Measurements from ENCODE around the gene EMC9.

EMC9 gene

DNA sequence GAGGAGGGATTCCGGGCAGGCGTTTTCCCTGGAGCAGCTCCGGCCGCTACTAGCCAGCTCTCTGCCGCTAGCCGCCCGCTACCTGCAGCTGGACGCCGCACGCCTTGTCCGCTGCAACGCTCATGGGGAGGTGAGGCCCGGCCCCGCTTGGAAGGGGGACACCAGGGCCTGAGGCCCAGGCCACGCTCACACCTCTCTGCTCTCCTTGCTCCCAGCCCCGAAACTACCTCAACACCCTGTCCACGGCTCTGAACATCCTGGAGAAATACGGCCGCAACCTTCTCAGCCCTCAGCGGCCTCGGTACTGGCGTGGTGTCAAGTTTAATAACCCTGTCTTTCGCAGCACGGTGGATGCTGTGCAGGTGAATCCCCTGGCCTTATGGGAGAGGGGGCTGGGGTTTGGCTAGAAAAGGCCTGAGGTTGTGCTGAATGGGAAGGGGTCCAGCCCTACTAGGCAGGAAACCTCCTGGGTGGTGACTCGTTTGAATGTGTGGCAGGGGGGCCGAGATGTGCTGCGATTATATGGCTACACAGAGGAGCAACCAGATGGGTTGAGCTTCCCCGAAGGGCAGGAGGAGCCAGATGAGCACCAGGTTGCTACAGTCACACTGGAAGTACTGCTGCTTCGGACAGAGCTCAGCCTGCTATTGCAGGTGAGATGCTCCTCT is 6.5 kb upstream of the EMC9 start:
- no peak for DNase-seq

DNA sequence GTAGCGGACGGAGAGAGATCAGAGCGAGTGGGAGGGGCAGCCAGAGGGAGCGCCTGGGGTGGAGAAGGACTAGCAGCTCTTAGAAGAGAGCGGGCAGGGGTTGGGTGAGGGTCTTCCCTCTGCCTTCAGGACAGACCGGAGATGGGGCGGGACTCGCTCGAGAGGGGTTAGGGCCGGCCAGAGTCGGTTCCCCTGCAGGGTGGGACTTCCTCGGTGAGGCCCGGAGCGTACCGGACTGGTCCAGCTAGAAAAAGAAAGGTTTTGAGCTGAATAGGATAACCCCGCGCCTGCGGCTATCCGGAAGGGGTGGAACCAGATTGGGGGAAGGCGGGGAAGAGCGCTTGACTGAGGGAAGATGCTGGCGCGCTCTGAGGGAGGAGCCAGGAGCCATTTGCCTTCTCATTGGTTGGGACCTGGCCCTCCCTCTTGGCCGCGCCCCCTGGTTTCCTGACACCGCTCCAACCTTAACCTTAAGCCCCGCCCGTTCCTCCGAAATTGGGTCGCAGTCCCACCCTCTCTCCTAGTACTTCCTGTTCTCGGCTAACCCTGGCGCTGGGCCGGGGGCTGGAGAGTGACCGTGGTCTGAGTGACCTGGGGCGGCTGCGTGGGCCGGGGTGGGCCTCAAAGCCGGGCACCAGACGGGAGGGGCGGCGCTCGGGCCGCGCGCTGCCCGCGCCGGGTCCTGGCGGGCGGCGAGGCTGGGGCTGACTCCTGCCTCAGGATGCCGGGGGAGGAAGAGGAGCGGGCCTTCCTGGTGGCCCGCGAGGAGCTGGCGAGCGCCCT is 5.8 kb upstream of the EMC9 start, which contains the start of gene RNF31:
Gene RNF31 (plus strand): TSS at position 521 of the 783 bp plus-strand sequence. CDS start 201 bp downstream, at position 722.
- peak; percentile 97 for DNase-seq

DNA sequence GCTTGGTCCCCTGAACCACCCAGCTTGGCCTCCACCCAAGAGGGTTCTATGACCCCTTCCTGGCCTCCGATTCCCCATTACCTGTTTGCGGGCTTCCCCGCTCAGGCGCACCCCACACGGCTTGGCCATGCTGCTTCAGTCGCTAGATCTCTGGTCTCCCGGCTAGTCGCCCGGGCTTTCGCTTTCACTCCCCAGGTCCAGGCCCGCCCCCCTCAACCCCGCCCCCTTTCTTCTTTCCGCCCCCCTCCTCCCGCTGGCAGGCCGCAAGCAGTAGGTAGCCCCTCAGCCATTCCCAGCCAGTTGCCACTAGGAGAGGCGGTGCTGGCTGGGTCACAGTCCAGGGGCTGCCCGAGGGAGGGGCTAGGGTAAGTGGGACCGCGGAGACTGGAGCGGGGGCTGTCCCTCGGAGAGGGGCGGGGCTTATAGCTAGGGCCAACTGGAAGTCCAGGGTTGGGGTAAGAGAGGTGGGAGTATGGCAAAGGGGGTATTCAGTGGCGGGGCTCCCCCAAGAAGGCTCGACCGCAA is 5.1 kb upstream of the EMC9 start, which contains the start of gene PSME2:
Gene PSME2 (minus strand): TSS at position 158 of the 525 bp plus-strand sequence. CDS start 29 bp downstream, at position 129.
- peak; percentile 92 for DNase-seq

DNA sequence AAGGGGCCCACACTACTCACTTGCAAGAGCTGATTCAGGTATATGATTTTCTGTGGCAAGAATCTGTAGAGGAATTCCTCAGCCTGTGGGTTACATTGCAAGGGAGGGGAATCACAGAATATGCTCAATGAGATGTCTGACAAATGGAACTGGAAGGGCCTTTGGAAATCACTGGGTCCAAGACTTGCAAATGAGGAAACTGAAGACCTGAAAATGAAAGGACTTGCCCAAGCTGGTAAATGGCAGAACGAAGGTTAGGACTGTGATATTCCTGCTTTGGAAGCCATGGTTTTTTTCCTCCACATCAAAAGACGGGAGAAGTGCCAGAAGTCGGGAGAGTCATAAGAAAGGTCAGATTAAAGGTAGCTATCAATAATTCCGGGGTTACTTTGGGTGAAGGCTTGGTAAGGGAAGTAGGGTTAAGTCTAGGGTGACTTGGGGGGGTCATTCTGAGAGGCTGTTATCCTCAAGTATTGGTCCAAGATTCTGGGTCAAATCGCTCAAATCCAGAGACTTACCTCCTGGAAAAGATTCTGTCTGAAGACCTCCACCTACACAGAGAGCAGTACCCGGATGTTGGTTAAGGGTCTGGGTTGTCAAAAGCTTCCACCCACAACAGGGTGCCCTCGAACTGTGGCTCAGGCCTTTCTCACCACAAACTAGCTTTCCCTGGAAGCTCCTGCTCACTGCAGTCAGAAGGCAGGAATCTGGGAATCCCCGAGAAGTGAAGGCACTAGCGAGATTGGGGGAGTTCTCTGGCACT is 4.5 kb upstream of the EMC9 start:
- no peak for DNase-seq

DNA sequence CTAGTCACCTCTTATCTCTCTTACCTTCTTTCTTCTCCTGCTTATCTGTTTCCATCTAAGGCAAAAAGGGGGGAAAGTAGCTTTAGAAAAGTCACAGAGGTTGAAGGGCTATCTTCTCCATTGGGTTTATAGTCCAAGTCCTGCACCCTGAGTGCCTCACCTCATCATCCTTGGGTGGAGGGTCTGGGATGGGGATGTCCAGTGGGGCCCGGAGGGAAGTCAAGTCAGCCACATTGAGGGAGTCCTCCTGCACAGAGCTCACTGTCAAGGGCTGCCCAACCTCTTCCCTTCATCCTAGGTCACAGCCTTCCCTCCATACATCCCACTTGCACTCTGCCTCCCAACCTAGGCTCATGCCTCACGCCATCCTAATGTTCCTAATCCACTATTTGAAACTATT is 3.8 kb upstream of the EMC9 start:
- no peak for DNase-seq

DNA sequence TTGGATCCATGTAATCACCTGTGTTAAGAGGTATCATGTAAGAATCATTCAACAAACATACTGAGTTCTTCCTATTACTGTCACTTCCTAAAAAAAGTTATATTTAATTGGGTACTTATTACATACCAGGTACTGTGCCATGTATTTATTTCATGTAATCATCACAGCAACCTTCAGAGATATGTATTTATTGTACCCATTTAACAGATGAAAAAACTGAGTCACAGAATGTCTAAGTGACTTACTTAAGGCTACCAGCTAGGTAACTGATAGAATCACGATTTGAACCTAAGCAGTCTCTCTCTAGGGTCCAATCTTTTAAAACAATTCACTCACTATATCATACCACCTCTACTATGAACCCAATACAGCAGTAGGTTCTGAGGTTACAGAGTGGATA is 3.1 kb upstream of the EMC9 start:
- no peak for DNase-seq

DNA sequence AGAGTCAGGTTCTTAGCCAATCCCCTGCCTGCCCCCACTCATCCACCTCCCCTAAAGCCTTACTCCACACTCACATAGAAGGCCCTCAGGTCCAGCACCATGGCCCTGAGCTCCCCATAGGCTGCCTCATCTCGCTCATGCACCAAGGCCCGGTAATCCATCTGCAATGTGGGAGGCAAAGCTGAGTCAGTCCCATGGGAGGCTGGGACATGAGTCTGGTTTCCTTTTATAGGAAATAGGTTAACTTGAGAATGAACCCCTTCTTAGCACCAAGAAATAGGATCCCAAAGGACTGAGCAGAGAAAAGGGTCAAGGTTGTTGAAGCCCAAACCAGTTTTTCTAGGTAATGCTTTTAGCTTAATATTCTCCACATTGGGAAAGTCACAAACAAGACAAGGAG is 2.1 kb upstream of the EMC9 start:
- DNase-seq, result no peak

DNA sequence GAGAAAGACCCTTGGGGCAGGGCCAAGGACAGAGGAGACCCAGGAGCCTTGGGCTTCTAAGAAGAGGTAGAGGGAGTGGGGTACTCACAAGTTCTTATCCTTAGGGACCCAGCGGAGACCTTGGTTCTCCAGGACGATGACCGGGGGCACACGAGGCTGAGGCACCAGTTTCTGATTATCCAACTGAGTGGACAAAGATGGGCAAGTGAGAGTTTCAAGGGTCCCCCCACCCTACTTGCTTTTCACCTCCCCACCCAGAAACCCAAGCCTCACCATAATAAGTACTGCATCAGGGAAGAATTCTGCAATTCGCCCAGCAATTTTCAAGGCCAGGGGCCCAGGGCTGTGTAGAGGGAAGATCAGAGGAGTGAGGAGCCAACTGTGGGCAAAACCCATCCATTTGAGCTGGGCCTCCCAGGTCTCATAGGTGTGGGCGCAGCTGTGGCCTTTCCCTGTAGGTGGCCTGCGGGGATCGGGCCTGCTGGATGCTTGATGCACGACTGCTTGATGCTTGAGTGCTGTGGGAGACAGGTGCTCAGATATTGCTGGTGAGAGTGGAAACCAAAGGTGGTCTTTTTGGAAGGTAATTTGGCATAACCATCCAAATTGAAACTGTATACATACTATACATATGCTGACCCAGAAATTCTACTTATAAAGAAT is 2.0 kb downstream of the EMC9 start:
- peak; percentile 36 for DNase-seq

DNA sequence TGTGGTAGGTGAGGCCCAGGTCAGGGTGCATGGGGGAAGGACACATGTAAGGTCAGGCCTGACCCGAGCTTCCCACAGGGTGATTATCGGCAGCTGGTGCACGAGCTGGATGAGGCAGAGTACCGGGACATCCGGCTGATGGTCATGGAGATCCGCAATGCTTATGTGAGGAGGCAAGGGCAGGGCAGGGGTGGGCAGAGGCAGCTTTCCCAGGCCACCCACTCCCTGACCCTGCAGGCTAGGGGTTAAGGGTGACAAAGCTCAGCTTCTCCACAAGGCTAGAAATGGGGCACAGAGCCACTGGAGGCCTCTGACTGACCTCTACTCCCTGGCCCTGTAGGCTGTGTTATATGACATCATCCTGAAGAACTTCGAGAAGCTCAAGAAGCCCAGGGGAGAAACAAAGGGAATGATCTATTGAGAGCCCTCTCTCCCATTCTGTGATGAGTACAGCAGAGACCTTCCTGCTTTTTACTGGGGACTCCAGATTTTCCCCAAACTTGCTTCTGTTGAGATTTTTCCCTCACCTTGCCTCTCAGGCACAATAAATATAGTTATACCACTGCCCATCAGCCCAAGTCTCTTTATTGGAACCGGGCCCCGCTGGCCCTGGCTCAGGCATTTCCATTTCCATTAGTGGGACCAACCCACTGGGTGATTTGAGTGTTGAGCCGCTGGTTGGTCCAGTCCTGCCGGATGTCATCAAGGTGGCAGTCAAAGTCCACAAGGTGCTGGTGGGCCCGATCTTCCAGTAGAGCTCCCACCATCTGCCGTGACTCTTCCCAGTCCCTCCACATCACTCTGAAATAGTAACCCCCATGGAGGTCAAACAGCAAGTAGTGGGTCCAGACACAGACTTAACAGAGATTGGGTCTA is 2.8 kb downstream of the EMC9 start:
- DNase-seq, result no peak

DNA sequence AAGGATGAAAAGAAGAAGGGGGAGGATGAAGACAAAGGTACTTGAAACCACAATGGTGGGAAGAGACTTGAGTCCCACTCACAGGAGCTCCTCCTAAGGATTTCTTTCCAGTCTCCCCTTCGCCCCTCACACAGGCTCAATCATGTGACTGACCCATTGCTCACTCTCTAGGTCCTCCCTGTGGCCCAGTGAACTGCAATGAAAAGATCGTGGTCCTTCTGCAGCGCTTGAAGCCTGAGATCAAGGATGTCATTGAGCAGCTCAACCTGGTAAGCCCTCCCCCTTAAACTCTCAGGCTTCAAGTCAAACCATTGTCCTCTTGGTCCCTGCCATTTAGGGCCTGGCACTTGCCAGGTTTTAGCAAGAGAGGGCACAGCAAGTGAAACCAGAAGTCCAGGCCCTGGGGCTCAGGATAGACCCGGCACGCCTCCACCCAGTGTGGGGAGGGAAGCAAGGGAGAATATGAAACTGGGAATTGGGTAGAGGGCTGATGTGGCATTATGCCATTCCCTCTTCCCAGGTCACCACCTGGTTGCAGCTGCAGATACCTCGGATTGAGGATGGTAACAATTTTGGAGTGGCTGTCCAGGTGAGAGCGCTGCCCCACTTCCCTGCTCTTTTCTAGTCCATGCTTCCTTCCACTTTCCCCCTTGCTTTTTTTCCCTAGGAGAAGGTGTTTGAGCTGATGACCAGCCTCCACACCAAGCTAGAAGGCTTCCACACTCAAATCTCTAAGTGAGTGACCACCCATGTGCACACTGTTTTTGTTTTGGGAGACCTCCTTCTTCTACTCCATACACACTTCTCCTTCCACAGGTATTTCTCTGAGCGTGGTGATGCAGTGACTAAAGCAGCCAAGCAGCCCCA is 3.6 kb downstream of the EMC9 start:
- DNase-seq, result no peak

DNA sequence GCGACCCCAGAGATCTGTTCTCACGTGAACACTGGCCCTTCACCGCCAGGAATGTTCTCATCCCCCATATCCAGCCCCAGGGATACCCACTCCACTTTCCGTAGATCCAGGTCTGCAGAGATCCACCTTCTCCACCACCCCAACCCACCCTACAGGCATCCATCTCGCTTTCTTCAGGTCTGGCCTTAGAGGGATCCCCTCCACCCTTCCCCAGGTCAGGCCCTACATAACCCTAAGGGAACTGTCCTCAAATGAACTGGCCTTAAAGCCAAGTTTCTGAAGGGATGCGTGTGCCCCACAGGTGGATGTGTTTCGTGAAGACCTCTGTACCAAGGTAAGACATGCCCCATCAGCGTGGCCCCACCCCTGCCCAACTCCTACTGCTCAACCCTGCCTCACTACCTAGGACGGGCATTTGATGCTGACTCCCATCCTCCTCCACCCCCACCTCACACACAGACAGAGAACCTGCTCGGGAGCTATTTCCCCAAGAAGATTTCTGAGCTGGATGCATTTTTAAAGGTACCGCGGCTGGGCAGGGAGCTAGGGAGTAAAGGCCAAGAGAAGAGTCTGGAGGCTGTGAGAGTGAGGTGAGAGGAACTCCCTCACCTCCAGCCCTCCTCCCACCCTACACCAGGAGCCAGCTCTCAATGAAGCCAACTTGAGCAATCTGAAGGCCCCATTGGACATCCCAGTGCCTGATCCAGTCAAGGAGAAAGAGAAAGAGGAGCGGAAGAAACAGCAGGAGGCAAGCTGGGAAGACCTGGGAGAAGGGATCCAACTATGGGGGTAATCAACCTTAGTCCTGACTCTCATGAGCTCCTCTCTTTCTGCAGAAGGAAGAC is 4.5 kb downstream of the EMC9 start:
- DNase-seq, result no peak

DNA sequence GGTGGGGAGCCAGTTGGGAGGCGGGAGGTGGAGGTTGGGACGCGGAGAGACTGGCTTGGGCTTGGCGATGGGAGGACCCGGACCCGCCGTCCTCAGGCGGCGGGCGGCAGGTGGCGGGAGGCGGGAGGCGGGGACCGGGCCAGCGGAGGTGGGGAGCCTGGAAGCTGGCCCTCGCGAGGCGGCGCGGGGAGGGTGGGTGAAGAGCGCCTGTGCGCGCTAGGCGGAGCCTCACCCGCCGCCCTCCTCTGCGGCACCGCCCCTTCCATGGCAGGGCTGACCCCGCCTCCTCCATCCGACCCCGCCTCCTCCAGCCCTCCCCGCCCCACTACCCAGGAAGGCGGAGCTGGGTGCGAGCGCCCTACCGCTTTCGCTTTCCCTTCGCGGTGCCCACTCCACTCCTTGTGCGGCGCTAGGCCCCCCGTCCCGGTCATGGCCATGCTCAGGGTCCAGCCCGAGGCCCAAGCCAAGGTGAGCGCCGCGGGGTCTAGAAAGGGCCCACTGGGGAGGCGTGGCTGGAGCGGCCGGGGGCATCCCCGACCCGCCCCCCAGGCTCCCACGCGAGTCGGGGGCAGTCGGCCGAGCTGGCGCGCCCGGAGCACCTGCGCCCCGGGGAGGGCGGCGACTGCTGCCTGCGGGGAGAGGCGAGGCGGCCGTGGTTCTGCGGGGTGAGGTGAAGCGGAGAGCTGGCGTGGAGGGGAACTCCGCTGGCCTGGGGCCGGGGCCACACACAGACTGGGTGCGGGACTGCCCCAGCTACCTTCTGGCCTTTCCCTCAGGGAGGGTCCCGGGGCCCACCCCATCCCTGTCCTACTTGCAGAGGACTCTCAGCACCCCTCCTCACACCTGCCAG is 5.3 kb downstream of the EMC9 start, which contains the start of gene PSME1:
Gene PSME1 (plus strand): TSS at position 361 of the 850 bp plus-strand sequence. CDS start 69 bp downstream, at position 430.
- peak; percentile 96 for DNase-seq

DNA sequence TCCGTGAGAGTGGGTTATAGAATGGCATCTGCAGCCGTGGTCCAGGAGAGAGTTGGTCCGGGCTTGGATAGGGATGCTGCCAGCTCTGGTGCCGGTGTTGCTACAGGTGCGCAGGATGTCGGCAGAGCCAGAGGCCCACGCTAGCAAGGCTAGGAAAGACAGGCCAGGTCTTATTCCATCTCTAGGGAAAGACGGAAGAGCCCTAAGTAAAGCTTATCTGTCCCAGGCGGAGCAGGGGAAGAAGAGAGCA is 5.9 kb downstream of the EMC9 start:
- no peak for DNase-seq

DNA sequence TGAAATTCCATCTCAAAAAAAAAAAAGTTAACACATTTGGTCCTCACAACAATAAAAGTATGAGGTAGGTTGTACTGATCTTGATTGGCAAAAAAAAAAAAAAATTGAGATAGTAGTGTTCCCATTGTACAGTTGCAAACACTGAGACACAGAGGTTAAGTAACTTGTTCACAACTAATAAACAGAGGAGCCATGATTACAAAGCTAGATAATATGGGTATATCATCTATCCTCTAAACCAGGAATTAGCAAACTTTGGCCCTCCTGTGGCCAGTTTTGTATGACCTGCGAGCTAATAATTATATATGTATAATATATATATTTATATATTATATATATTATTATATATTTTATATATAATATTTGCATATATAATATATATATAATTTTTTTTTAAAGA is 7.7 kb downstream of the EMC9 start:
- DNase-seq, result no peak

DNA sequence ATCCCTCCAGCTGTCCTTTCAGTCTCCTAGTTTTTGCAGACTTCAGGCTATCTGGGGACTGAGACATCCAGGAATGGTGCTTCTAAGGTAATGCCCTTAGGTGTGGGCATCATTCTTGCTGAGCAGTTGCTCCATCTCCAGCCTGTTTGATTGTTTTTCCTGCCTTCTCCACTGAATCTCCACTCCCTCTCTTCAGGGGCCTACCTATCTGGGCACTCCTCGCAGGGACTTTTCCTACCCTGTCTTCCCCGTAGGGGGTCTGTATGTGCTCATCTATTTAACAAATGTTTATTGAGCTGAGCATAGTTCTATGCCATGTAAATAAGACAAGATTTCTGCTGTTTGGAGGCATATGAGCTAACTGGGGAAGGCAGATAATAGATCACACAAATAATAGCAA is 8.4 kb downstream of the EMC9 start:
- DNase-seq, result no peak

DNA sequence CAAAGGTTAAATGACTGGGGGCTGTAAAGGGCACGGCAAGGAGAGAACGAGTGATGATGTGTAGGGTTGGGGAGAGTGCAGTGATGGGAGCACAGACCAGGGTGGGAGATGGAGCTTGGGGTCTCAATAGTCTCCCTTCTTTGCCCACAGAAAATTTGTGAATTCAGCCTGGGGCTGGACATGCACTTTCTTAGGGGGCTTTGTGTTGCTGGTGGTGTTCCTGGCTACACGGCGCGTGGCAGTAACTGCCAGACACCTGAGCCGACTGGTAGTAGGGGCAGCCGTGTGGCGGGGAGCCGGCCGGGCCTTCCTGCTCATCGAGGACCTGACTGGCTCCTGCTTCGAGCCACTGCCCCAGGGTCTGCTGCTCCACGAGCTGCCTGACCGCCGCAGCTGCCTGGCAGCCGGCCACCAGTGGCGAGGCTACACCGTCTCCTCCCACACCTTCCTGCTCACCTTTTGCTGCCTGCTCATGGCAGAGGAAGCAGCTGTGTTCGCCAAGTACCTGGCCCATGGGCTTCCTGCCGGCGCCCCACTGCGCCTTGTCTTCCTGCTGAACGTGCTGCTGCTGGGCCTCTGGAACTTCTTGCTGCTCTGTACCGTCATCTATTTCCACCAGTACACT is 9.2 kb downstream of the EMC9 start:
- DNase-seq, result peak; percentile 35

DNA sequence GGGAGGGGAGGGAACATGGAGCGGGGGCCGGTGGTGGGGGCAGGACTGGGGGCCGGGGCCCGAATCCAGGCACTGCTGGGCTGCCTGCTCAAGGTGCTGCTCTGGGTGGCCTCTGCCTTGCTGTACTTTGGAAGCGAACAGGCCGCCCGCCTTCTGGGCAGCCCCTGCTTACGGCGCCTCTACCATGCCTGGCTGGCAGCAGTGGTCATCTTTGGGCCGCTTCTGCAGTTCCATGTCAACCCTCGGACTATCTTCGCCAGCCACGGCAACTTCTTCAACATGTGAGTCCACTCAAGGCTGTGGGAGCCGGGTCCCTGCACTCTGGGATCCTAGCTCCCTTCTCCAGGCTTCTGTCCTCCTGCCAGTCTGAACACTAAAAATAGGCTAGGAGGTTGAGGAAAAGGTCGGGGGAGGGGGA is 9.8 kb downstream of the EMC9 start:
- no peak for DNase-seq
